DLD1 (cell line): ENCODE data around the gene BTBD9.

Experiments
- in situ Hi-C: cut with HindIII; loops from 2 replicates; pipeline ENCODE4 v1.10.0; 2017; ENCODE audit warnings: low sequenced_read_pairs

Gene BTBD9

GRCh38 chr6:38153798-38154345 is 485.9 kb downstream of the BTBD9 start:
- in situ Hi-C loops: no loop called here

DNA sequence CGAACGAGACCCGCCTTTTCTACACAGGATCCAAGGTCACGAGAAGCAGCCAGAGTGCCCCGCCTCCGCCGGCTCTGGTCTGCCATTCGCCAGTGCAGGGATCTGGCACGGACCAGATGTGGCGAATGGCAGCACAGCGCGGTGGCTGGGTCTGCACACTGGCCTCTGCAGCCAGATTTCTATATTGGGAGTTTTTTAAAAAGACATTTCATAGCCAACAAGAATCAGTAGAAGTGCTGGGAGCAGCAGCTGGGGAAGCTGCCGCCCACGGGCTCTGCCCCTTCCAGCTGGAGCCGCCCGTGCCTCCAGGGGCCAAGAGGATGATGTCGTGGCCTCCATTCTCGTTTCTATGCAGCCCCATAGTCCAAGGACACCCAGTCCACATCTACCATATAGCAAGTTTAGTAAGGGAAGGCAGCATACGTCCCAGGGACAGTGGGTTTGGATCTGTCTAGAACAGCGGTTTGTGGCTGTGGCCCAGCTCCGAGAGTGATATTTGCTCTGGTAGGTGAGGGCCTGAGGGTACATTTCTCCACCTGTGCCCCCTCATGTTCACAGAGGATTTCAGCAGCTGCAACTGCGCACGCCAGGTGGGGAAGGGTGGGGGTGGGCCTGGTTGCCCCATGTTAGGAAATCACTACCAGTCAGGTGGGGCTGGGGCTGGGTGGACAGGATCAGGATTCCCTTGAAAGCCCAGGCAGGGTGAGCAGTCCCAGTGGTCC is 486.5 kb downstream of the BTBD9 start:
- in situ Hi-C loops: no loop called here

DNA sequence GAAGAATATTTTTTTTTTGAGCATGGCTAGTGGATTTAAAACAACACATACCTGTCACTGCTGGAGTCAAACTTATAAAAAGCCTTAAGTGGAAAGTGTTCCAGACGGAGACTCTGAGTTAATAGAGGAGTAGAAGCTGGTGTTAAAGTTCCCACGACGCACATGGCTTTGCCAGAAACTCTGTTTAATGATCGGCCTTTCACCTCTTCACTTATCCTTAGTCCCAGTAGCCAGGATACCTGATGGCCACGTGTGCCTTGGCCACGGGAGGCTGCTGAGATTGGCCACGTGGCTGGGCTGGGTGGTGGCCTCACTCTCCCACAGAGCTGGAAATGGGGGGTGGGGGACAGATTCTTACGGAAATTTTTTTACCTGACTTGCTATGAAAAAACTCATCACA is 487.1 kb downstream of the BTBD9 start:
- in situ Hi-C loops: no loop called here

GRCh38 chr6:38151580-38152500 is 487.9 kb downstream of the BTBD9 start:
- in situ Hi-C loops: no loop called here

DNA sequence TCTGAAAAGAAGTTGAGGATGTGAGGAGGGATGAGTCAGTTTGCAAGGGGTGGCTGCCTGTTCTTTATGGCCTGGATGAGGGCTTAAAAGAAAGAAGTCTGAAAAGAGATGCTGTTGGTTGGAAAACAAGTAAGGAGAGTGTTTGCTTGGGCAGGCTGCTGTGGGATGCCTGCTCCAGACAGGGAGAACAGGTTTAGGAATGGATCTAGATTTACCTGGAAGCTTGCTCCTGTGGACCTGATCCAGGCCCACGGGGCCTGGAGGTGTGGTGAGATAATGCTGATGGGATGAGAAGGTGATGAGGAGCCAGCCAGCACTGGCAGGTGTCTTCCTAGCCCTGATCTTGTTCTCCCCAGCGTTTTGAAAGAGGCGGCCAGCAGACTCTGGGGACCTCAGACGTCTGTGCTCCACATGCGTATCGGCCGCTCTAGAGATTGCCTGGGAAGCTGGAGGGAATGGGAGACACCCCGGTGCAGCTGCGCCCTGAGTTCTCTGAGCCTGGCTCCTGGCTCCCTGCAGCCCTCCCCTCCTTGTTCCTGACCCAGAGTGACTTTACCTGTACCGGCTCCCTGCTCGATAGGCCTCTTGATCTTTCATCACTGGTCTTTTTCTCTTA is 488.9 kb downstream of the BTBD9 start:
- in situ Hi-C loops: no loop called here

GRCh38 chr6:38150021-38150420 is 489.7 kb downstream of the BTBD9 start:
- in situ Hi-C loops: no loop called here

GRCh38 chr6:38149531-38149930 is 490.2 kb downstream of the BTBD9 start:
- in situ Hi-C loops: no loop called here

- in situ Hi-C loops: no loop called here
Observed at GRCh38 chr6:38148606-38149005, 491.1 kb downstream of the BTBD9 start.

DNA sequence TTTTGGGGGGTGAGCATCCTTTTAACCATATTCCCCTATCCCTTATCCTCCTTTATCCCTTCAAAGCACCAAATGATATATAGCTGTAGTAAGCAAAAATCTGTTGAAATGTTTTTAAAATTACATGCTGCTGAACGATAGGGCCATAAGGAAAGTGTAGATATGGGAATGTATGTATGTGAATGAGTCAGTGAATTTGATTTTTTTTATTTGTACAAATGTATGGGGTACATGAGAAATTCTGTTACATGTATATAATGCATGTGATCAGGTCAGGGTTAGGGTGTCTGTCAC is 493.0 kb downstream of the BTBD9 start:
- in situ Hi-C loops: no loop called here

- in situ Hi-C loops: no loop called here
Observed at GRCh38 chr6:38146021-38146733, 493.6 kb downstream of the BTBD9 start.

- in situ Hi-C loops: no loop called here
Observed at GRCh38 chr6:38144365-38144945, 495.3 kb downstream of the BTBD9 start.

GRCh38 chr6:38143191-38144150 is 496.3 kb downstream of the BTBD9 start:
- in situ Hi-C loops: no loop called here

DNA sequence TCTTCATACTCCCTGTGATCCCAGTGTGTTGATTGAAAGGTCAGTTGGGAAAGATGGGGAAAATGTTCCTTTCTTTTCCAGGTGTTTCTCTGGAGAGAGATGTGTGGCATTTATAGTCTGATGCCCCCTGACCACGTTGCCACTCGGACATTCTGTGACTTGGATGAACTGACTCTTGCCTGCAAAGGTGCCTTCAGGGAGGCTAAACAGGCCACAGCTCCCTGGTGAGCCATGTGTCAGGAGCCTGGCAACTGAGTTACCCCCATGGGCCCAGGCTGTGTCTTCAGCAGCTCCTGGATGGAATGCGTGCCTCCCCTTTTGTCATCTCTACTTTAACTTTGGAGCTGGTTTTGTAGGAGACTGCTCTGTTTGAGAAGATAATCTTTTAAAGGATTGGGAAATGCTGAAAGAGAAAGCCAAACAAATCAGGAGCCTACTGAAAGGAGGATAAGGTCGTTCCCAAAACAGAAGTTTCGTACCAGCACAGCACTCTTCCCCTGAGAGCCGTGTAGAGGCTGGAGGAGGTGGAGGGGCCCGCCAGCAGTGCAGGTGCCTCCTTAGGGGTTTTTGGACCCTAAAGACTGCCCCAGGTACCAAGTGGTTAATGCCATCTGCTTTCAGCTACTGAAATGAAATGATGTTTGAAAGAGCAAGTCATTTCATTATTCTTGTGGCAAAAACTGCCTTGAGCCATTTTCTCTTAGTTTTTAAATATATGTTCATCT is 497.4 kb downstream of the BTBD9 start:
- in situ Hi-C loops: no loop called here

GRCh38 chr6:38141716-38142115 is 498.0 kb downstream of the BTBD9 start:
- in situ Hi-C loops: no loop called here

DNA sequence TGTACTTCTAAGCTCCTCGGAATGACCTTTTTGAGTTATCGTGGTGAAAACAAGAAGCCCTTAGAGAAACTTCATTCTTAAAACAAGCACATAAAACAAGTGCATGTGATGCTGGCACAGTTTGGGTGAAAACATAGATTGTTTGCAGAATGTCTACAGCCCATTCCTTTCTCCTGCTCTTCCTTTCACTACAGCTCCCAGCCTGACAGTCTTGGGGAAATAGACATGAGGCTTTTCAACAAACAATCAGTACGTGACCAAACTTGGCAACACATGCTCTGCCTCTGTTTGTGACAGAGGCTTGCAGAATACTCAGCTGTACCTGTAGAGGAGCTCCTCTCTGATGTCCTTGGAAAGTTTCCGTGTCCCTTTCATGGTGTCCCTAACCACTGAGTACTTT is 498.6 kb downstream of the BTBD9 start:
- in situ Hi-C loops: no loop called here

DNA sequence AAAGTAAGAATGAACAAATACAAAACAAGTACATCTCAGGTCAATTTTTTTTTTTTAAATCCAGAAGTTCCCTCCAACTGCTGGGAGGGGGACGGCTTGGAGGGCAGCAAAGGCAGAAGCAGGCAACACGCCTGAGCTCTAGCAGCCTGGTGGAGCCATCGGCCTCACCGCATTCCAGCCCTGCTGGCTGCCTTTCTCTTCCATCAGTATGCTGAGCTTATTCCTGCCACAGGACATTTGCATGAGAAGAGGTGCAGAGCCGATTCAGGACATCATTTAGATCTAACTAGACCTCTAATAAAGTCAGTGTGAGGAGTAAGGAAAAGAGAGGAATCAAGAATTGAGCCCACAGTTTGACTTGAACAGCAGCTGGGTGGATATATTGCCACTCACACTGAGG is 501.4 kb downstream of the BTBD9 start:
- in situ Hi-C loops: no loop called here

GRCh38 chr6:38137608-38138265 is 502.0 kb downstream of the BTBD9 start:
- in situ Hi-C loops: no loop called here

GRCh38 chr6:38136547-38136946 is 503.2 kb downstream of the BTBD9 start:
- in situ Hi-C loops: no loop called here
